ENCODE data around the gene ATRAID.
A peak's percentile ranks its signal among the peaks of the same experiment; 100 is the strongest.

ATRAID gene

DNA sequence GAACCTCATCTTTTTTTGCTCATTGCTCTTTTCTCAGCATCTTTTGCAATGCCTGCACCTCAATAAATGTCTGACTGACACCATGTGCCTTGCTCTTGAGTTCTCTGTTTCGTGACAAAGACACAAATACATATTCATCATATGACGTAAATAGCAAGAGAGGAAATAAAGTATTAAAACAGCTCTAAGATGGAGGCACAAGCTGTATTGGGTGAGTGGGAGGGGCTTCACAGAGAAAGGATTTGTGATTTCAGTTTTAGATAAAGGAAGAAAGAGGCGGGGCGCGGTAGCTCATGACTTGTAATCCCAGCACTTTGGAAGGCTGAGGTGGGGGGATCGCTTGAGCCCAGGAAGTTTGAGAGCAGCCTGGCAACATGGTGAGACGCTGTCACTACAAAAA lies 8.2 kb downstream of the ATRAID start:
- no peak for DNase-seq

DNA sequence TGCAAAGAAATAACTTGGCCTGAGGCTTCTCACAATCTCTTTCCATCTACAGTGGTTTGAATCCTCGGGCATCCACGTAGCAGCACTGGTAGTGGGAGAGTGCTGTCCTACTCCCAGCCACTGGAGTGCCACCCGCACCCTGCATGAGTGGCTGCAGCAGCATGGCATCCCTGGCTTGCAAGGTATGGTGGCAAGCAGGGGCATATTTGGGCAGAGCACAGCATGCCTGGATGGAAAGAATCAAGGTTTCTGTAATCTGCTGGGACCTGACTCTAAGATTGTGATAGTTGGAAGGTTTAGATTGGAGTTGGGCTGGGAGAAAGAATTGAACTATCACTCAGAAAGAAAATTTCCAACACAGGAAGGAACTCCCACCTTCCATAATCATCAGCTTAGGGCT lies 9.3 kb downstream of the ATRAID start:
- DNase-seq = no peak

DNA sequence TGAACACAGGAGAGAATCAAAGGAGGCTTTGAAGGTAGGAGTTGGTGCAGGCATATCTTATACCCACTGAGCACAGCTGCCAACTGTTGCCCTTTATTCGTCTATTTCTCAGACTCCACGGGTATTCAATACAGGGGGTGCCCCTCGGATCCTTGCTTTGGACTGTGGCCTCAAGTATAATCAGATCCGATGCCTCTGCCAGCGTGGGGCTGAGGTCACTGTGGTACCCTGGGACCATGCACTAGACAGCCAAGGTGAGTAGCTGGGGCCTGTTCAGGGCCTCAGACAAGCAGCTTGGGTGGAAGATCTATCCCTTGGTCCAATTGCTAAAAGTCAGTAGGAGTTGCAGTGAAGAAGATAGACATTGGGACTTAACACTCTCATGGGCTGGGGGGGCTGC lies 10.6 kb downstream of the ATRAID start:
- no peak for DNase-seq

DNA sequence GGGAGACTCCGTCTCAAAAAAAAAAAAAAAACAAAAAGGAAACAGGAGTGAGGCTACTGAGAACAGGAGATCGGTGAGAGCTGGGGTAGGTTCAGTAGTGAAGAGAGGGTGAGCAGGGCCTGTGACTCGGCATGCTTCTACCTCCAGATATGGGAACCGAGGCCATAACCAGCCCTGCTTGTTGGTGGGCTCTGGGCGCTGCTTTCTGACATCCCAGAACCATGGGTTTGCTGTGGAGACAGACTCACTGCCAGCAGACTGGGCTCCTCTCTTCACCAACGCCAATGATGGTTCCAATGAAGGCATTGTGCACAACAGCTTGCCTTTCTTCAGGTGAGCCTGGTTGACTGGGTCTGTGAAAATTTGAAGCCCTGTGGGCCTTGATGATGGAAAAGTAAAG lies 11.6 kb downstream of the ATRAID start:
- DNase-seq = no peak

DNA sequence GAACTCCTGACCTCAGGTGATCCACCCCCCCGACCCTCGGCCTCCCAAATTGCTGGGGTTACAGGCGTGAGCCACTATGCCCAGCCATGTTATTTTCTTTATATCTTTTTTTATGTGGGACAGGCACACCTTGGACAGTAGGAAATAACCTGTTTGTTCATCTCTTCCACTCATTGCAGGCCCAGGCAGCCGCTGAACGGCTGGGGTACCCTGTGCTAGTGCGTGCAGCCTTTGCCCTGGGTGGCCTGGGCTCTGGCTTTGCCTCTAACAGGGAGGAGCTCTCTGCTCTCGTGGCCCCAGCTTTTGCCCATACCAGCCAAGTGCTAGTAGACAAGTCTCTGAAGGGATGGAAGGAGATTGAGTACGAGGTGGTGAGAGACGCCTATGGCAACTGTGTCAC lies 13.7 kb downstream of the ATRAID start:
- DNase-seq = no peak

DNA sequence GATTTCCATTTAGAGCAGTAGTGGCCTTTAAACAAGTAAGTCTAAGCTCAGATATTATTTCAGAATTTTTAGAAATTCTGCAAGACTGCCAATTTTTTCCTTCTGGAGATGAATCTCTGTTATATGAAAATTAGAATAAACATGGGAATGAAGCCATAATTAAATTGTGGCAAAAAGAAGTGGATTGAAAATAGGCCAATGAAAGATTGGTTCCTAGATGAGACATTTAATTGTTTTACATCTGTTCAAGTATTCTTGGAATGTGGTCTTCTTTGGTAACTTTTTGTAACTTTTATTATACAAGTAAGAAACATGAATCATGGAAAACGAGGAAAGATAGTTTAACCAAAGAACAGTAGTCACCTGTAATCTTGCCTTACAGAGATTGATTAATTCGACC lies 15.7 kb downstream of the ATRAID start:
- DNase-seq = no peak

DNA sequence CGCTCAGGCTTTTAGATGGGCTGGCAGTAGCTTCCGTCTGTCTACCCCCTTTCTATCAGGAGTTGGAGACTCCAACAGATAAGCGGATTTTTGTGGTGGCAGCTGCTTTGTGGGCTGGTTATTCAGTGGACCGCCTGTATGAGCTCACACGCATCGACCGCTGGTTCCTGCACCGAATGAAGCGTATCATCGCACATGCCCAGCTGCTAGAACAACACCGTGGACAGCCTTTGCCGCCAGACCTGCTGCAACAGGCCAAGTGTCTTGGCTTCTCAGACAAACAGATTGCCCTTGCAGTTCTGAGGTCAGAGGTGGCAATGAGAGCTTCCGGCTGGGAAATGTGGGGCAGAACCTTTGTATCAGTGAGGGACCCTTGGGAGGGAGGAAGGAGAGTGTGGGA lies 20.1 kb downstream of the ATRAID start:
- no peak for DNase-seq

DNA sequence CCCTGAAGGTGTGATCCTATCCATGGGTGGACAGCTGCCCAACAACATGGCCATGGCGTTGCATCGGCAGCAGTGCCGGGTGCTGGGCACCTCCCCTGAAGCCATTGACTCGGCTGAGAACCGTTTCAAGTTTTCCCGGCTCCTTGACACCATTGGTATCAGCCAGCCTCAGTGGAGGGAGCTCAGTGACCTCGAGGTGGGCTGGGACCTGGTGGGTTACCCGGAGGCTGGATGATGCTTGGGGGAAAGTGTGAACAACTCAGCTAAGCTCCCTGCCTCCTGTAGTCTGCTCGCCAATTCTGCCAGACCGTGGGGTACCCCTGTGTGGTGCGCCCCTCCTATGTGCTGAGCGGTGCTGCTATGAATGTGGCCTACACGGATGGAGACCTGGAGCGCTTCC lies 21.5 kb downstream of the ATRAID start:
- no peak for DNase-seq

DNA sequence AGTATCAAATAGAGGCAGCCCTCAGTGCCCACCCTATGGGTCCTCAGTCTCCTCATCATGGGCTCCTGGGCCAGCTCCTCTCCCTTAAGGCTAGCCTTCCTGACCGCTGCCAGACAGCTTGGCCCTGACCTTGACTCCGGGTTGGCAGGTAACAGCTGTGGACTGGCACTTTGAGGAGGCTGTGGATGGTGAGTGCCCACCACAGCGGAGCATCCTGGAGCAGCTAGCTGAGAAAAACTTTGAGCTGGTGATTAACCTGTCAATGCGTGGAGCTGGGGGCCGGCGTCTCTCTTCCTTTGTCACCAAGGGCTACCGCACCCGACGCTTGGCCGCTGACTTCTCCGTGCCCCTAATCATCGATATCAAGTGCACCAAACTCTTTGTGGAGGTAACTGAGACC lies 24.3 kb downstream of the ATRAID start:
- no peak for DNase-seq

DNA sequence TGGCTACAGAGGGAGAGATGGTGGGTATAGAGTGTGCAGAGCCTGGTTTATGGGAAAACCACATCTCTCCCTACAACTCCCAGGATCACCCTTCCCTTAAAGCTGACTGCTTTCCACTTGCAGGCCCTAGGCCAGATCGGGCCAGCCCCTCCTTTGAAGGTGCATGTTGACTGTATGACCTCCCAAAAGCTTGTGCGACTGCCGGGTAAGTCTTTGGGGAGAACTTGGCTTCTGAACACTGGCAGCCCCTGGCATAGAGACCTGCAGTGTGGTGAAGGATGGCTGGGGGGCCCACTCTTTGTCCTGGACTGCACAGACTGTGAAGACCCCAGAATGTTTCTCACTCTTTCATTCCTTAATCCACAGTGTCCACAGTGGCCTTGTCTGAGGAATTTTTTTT lies 24.8 kb downstream of the ATRAID start:
- DNase-seq = no peak

DNA sequence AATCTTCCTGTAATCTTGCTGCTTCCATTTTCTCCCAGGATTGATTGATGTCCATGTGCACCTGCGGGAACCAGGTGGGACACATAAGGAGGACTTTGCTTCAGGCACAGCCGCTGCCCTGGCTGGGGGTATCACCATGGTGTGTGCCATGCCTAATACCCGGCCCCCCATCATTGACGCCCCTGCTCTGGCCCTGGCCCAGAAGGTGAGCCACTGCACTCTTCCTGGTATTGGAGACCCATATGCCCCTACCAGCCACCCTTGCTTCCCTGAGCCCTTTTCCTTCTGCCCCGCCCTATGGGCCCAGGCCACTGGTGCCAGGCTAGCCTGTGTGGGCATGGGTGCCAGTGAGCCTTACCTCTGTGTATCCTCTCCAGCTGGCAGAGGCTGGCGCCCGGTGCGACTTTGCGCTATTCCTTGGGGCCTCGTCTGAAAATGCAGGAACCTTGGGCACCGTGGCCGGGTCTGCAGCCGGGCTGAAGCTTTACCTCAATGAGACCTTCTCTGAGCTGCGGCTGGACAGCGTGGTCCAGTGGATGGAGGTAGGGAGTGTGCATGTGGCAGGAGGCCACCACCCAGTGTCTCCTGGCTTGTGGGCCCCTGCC lies 25.6 kb downstream of the ATRAID start:
- no peak for DNase-seq

DNA sequence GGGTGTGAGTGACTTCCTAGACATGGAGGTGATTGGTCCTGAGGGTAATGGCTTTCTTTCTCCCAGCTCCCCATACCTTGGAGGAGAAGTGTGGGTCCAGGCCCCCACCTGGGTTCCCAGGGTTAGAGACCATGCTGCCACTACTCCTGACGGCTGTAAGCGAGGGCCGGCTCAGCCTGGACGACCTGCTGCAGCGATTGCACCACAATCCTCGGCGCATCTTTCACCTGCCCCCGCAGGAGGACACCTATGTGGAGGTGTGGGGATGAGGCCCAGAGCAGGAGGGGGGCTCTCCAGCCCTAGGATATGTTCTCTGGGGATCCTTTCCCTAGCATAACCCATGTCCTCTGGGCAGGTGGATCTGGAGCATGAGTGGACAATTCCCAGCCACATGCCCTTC lies 27.1 kb downstream of the ATRAID start:
- DNase-seq = no peak

DNA sequence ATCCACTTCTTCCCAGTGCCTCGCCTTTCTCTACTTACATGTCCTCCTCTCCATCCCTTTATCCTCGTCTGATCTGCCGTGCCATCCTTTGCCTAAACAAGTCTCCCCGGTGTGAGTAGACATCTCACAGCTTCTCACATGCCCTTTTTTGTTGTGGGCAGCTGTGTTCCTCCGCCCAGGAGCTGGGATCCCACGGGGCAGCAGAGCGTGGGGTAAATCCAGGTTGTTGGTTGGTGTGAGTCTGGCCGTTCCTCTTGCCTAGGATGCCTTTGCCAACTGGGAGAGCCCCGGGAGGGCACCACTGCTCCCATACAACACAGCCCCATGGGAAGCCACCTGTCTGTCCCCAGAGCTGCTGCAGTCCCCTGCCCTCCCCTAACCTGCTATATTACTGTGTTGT lies 28.6 kb downstream of the ATRAID start:
- no peak for DNase-seq

DNA sequence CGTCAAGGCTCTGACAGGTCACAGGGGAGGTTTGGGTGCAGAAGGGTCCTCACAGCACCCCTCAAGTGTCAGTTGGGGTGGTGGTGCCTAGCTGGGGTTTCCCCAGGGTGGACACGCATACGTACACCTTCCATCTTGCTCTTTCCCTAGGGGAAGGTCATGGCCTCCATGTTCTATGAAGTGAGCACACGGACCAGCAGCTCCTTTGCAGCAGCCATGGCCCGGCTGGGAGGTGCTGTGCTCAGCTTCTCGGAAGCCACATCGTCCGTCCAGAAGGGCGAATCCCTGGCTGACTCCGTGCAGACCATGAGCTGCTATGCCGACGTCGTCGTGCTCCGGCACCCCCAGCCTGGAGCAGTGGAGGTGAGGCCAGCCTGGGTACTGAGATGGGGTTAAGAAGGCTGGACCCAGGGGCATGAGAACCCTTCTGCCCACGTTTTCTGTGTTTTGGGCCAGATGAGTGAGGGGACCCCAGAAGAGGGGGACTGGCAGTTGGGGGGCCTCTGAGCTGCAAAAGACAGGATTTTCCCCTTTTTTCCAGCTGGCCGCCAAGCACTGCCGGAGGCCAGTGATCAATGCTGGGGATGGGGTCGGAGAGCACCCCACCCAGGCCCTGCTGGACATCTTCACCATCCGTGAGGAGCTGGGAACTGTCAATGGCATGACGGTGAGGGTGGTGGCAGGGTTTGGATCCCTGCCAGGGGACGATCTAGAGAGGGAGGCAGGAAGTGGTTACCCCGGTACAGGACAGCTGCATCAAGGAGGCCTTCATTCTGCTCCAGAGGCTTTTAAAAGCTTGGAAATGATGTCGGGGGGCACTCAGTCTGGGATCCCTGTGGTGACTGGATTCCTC lies 30.1 kb downstream of the ATRAID start:
- no peak for DNase-seq

DNA sequence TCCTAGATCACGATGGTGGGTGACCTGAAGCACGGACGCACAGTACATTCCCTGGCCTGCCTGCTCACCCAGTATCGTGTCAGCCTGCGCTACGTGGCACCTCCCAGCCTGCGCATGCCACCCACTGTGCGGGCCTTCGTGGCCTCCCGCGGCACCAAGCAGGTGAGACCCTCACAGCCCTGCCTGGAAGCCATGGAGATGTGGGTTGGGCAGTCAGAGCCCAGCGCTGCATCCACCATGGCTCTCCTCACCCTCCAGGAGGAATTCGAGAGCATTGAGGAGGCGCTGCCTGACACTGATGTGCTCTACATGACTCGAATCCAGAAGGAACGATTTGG lies 30.7 kb downstream of the ATRAID start:
- DNase-seq = no peak

DNA sequence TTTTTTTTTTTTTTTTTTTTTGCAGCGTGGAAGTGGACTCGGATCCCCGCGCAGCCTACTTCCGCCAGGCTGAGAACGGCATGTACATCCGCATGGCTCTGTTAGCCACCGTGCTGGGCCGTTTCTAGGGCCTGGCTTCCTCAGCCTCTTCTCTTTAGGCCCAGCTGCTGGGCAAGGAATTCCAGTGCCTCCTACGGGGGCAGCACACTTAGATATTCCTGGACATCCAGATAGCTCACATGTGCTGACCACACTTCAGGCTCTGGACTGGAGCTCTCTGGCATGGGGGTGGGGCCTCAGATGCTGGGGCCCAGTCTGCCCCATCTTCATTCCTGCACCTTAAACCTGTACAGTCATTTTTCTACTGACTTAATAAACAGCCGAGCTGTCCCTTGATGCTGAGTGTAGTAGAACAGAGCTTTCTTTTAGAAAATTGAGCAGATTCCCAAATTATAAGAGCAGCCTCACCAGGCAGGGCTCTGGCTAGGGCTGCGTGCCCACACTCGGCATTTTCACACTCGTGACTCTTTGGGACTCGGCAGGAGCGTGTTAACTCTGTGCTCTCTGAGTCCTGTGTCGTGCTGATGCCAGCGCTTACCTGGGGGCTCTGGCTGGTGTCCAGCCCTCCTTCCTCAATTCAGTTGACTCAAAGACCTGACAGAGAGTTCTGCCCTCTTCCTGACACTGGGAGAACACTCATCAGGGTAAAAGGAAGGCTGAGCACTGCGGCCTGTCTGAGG lies 31.7 kb downstream of the ATRAID start:
- DNase-seq = no peak

DNA sequence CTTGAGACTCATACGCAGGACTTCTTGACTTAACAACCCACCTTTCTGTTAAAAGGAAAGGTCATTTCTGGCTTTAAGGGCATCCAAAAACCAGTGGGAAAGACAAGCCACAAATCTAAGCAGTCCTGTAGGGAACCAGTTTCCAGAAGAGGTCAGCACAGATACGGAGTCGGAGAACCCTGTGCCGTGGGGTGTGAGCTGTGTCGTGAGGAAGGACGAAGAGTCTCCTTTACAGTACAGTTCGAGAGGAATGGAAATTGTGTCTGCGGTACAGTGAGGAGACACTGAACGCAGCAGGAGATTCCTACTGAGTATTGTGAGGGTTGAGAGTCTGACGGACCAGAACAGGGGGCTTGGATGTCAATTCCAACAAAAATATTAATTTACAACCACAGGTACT lies 33.3 kb downstream of the ATRAID start:
- no peak for DNase-seq

DNA sequence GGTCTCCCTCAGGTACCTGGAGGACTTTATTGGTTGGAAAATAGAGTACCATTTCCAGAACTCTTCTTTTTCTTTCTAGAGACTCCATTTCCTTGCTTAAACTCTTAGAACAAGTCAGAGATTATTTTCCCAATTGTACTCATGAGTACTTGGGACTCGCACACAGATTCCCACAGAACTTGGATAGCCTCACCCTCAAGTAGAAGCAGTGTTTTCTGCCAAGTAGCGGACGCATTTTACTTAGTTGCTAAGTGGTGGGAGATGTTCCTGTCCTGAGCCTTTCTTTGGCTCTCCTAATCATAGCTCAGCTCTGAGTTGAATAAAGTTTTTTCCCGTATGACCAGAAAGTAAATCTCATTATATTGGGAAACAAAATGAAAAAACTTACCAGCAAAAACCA lies 33.8 kb downstream of the ATRAID start:
- no peak for DNase-seq

DNA sequence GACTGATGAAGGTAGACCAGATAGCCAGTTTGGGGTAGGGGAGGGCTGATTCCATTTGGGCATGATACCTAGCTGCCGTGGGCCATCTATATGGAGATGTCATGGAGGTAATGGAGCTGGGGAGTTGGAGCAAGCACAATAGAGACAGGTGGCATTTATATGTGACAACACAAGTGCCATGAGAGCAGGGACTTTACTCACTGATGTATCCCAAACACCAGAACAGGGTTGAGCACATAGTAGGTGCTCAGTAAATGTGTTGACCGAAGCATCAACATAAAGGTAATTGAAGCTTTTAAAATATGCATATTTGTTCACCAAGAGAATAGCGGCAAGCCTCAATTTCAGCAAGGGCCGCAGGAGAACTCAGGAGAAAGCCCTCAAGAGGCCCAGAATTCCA lies 36.1 kb downstream of the ATRAID start:
- no peak for DNase-seq

DNA sequence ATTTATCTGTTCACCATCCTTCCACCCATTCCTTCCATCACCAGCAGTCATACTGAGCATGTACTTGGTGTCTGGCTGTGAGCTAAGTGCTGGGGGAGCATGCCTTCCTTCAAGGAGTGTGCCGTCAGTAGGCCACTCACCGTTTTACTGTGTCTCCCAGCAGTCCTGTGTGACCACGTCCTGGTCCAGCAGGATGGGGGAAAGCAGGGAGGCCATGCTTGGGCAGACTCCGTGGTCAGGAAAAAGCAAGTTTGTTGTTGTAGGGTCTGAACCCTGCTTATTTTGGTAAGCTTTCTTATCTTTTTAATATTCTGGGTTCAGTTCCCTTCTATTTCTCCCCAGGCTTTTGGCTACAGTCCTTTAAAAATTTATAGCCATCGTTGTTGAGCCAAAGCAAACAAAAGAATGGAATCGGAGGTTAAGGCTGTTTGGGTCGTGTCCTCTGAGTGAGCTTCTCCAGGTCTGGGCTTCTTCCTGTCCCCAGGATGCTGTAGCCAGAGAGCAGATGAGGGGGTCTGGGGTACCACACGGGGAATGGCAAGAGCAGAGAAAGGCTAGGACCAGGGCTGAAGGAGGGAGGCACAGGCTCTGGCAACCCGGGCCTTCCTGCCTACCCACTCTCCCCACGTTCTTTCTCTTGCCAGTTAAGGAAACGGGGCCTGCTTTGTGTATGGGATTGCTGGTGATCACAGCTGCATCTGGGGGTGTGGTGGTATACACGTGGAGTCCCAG lies 37.5 kb downstream of the ATRAID start:
- peak; percentile 50 for DNase-seq

DNA sequence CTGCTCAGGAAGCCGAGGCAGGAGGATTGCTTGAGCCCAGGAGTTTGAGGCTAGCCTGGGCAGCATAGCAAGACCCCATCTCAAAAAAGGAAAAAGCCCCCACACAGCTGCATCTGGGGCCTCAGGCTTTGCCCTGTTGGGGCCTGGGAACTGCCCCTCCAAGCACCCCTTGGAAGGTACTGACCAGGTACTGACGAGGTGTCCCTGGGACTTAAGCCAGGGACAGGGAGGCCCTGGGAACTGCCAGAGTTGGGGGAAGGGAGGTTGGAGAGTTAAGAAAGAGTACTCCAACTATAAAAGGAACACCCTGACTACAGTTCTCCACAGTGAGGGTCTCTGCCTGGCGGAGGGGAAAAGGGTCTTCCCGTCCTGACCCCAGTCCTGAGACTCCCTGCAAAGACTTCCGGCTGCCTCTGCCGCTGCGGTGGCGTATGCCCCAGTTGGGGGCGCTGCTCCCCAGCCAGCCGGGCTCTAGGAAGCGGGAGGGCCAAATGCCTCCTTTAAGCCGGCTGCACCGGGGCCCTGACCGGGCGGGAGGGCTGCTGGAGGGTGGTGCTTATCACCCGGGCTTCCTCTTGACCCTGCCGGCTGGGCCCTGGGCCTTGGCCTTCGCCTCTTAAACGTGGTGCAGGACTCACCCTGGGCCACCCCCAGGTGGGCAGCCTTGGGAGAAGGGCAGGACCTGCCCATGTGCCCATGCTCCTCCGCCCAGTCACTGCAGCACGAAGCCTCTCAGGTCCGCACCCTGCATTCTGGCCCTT lies 38.2 kb downstream of the ATRAID start:
- DNase-seq = peak; percentile 50

DNA sequence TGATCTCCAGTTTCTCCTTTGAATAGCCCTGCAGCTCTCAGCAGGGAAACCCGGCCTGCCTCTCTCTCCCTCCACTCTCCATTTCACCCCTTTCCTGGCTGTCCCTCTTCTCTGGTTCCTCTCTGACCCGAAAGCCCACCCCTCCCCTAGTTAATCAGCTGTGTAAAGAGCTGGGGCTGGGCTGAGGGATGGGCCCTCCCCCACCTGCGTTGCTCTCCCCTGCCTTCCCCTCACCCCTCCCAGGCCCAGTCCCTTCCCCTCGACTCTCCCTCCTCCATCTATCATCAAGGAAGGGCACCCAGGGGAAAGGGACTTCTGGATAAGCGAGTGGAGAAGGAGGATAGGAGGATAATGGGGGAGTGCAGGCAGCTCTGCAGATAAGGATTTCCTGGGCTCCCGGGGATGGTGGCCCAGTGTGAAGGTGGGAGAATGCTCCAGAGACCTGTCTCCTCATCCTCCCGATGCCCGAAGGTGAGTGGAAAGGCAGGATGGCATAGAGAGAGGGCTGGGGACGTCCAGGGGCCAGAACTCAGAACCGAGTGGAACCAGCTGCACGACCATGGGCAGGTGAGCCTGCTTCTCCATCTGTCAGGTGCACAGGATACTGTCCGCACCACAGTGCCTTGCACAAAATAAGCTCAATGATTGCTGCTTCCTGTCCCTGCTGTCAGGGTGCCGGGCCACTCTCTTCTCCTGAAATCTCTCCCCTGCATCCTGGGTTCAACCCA lies 39.0 kb downstream of the ATRAID start:
- DNase-seq = no peak

All from fibroblast of skin of scalp (primary cell).